SH-SY5Y (cell line): ENCODE results near the gene AQP5.

Experiments used
- GATA2 ChIP-seq: IDR thresholded peaks from 2 replicates; pipeline ENCODE4 v1.6.1; 2011; ENCODE audit warnings: mild to moderate bottlenecking, low read depth, low read length
- GATA3 ChIP-seq: IDR thresholded peaks from 2 replicates; pipeline ENCODE4 v1.6.1; 2011; ENCODE audit warnings: low read depth, mild to moderate bottlenecking, low read length, moderate library complexity

DNA sequence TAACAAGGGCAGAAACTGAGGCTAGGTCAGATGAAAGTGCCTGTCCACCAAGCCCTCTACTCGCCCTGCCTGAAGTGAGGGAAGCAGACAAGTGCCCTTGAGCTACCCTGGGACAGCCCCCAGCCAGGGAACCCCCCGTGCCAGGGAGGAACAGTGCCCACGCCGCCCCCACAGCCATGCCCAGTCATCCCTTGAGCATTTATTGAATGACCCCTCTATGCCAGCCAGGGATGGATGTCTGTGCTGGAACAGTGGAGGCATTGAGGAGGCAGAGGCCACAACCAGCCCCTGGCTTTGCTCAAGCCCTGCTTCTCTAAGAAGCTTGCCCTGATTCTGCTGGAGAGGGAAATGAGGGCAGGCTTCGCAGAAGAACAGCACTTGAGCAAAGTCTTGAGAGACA, 7.4 kb downstream of the AQP5 start:
- TF ChIP-seq GATA2 (no peak), GATA3 (no peak)
